GM21825 (cell line): ENCODE data around the gene AMDHD2.
"Not testable (repeated sequence)": the region's sequence is repeated elsewhere in the genome, so short reads cannot be mapped to it uniquely, and the experiment has no call there.

ENCODE experiments used
- ATAC-seq: cut with Tn5 transposase; IDR thresholded peaks from one replicate; pipeline ENCODE4 v1.9.1; 2021; ENCODE audit warnings: mild to moderate bottlenecking, moderate library complexity; ENCODE audit not compliant: unreplicated experiment

Gene AMDHD2

GRCh38 chr16:2531696-2532493 is 11.7 kb downstream of the AMDHD2 start:
- ATAC-seq = peak; percentile 74

DNA sequence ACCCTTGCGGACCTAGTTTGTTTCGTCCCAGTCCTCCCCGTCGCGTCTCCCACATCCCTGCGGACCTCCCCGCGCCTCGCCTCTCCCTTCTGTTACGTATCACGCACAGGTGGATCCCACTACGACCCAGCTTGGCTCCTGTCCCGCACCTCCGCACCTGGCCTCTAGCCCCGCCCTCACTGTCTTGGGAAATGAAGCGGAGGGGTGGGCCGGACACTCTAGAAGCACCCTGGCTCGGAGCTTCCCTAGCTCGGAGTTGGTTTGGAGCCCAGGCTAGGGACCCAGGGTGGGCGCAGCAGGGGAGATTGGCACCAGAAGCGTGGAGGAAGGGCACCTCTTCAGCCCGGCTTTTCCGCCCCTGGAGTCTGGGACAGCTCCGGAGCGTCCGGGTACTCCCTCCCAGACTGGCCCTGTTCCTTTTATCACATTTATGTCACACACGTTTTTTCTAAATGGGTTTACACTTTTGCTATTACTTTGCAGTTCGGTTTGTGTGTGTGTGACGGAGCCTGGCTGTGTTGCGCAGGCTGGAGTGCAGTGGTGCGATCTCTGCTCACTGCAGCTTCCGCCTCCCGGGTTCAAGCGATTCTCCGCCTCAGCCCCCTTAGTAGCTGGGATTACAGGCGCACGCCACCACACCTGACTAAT is 12.4 kb downstream of the AMDHD2 start:
- no peak for ATAC-seq

GRCh38 chr16:2533142-2533755 is 13.1 kb downstream of the AMDHD2 start:
- not testable (repeated sequence) for ATAC-seq

DNA sequence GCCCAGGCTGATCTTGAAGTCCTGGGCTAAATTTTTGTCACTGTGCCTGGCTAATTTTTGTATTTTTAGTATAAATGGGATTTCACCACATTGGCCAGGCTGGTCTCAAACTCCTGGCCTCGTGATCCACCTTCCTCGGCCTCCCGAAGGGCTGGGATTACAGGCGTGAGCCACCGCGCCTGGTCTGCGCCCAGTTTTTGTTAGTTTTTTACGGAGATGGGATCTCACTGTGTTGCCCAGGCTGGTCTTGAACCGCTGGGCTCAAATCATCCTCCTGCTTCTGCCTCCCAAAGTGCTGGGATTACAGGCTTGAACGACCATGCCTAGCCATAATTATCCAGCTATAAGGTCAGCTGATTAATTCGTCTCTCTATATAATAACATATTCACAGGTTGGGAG is 13.7 kb downstream of the AMDHD2 start:
- no peak for ATAC-seq

GRCh38 chr16:2534335-2534734 is 14.2 kb downstream of the AMDHD2 start:
- not testable (repeated sequence) for ATAC-seq

DNA sequence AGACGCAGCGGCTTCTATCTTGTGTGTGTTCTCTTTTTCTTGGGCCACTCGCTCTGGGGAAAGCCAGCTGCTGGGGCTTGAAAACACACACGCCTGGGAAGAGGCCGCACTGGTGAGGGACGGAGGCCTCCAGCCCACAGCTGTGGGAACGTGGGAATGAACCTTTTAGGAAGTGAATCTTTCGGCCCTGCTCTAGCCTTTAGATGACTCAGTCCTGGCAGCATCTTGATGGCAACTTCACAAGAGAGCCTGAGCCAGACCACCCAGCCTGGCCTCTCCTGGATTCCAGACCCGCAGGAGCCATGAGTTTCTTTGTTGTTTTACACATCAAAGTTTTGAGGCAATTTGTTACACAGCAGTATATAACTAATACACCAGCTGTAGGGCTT is 15.4 kb downstream of the AMDHD2 start:
- ATAC-seq = no peak

DNA sequence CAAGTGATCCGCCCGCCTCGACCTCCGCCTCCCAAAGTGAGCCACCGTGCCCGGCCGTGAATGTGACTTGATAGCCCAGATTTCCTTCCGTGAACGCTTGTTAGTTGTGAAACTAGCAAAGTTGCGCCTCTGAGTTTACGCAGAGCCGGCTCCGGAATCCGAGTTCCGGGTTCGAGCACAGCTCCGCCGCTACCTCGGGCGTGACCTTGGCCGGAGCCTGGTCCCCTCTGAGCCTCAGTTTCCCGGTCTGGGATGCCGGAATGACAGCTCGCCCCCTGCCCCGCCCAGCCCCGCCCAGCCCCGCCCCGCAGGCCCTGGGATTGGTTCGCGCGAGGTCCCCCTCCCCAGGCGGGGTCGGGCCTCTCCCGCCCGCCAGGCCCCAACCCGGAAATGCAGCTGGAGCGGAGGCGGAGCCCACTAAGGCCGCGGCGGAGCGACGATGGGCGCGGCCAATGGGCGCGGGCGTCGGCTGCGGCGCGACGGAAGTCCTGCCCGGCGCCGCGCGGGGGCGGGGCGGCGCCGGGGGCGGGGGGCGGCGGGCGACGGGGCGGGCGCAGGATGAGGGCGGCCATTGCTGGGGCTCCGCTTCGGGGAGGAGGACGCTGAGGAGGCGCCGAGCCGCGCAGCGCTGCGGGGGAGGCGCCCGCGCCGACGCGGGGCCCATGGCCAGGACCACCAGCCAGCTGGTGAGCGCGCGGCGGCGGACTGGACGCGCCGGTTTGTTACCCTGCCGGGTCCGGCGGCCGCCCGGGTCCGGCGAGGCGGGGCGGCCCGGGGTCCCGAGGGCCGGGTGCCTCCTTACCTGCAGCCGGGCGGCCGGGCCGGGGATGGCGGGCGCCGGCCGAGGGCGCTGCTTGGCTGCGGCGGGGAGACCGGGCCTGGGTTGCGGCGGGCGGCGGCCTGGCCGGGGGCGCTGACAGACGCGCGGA is 17.5 kb downstream of the AMDHD2 start, which contains the start of gene PDPK1:
Gene PDPK1 (plus strand): TSS at position 571 of the 929 bp plus-strand sequence. CDS start 92 bp downstream, at position 663.
- peak; percentile 85 for ATAC-seq

GRCh38 chr16:2539192-2539844 is 19.1 kb downstream of the AMDHD2 start:
- not testable (repeated sequence) for ATAC-seq

- not testable (repeated sequence) for ATAC-seq
Observed at GRCh38 chr16:2539845-2540458, 19.8 kb downstream of the AMDHD2 start.

DNA sequence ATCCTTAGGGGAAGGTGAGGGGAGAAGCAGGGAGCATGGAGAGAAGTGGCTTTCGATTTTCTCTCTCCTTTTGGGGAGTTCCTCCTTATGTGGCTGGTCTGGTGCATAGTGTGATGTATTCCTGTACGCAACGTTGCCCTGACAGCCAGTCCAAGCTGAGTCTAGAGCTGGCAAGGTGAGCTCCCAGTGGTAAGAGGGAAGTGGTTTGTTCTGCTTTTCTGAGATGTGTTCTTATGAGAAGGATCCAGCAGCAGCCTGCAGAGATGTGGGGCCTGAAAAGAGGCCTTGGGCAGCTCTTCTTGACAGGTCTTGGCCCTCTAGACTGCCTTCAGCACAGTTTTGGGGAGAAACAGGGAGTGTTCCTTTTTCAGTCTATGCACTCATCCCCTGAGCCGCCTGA is 20.7 kb downstream of the AMDHD2 start:
- not testable (repeated sequence) for ATAC-seq

- not testable (repeated sequence) for ATAC-seq
Observed at GRCh38 chr16:2541409-2541808, 21.2 kb downstream of the AMDHD2 start.

DNA sequence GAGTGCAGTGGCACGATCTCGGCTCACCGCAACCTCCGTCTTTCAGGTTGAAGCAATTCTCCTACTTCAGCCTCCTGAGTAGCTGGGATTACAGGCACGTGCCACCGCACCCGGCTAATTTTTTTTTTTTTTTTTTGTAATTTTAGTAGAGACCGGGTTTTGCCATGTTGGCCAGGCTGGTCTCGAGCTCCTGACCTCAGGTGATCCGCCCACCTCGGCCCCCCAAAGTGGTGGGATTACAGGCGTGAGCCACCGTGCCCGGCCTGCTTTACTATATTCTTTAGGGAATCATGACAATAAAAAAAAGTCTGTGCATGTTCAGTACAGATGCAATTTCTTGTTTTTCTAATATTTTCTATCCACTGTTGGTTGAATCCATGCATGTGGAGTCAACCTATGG is 23.6 kb downstream of the AMDHD2 start:
- not testable (repeated sequence) for ATAC-seq

DNA sequence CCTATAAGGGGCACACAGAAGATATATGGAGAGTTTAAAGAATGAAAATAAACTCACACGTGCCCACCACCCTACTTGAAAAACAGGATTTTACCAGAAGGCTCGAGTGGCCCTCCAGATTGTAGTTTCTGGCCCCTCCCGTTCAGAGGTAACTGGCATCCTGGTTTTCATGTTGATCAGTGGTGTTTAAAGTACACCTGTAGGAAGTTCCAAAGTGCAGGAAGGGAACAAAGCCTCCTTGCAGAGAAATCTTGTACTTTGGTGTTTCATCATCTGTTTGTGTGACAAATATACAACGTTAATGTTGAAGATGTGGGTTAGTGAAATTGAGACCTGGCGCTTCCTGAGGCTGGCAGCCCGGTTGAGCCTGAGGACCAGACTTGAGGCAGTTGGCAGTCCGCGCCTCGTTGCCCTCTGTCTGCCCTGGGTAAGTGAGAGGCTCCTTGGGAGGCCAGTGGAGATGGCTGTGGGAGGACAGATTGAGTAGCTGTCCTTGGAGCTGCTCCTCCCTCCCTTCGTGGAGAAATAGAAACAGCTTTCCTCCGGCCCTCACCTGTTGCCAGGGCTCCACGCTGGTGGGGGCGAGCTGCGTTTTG is 30.2 kb downstream of the AMDHD2 start:
- ATAC-seq = not testable (repeated sequence)

GRCh38 chr16:2551420-2551889 is 31.3 kb downstream of the AMDHD2 start:
- not testable (repeated sequence) for ATAC-seq

GRCh38 chr16:2554709-2555425 is 34.7 kb downstream of the AMDHD2 start:
- ATAC-seq = not testable (repeated sequence)

GRCh38 chr16:2557150-2557549 is 37.0 kb downstream of the AMDHD2 start:
- ATAC-seq = not testable (repeated sequence)

DNA sequence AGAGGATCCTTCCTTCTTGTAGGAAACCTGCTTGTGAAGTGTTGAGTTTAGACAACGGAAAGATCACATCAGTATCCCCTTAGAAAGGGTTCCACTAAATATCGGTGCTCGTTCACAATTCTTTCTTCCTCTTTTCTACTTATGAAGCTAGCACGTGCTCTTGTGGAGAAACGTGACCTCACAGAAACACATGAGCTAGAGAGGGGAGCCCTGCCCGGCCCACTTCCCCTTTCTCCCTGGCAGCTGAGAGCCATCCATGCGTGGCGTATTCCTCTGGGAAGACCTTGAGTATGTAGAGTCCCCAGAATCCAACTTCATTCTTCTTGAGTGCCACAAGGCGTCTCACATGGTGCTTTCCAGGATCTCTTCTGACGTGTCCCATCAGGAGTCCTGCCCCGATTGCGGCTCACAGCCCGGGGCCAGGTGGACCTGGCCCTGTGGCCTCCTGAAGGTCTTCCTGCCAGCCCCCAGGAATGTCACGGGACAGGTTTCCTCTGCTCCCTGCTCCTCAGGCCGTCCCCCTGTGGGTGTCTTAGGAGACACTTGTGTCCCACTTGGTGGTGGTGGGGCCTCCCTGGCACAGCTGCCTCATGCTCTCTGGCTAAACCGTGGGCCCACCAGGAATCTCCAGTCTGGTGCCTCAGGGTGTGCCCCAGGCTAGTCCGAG is 40.1 kb downstream of the AMDHD2 start:
- peak; percentile 51 for ATAC-seq

DNA sequence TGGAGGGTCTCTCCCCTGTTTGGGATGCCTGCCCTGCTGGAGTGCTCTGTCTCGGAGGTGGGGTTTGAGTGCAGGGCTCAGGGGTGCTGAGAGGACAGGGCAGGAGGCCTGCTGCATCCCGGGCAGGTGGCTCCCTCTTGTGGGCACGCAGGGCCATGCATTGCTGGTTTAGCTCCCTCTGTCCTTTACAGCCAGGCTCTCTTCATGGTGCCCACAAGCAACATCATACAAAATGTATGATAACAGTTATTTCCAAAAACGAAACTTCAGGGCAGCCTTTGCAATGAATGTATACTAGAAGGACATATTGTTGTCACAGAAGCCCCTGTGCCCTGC is 40.6 kb downstream of the AMDHD2 start:
- ATAC-seq = peak; percentile 45
